ENCODE data around the gene ERCC6L. TPM values are rescaled to one million over a fixed set of nuclear protein-coding genes. Genes with fewer than 3 reads are reported as not detected.

The ERCC6L gene
- total and polyA plus RNA-seq, 7 donors: 0.01 to 0.22 (median 0.03) TPM; not detected in 4

DNA sequence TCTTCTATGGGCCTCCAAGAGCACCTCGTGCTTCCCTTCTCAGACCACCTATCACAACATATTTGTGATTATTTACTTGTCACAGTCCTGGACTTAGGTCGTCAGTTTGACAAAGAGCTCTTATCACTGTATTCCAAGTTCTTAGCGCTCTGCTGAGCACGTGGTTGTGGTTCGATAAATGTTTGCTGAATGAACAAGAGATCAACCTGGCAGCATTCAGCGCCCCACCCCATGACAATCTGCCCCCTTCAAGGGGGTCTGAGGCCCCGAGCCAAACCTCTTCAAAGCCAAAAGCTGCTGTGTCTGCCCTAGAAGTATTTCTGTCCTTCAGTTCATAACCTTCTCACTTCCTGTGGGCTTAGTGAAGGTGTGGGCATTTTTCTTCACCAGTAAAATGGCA, 23.2 kb upstream of the ERCC6L start:
- no peaks in the 10 kb centered on the region for H3K27me3 ChIP-seq (ENCODE audit: insufficient read depth in 3 of 3, low read length in 2 of 3)
- H3K4me1 ChIP-seq: no peaks in the 10 kb centered on the region
- no peak overlapping the region for H3K27ac ChIP-seq
- ATAC-seq: no peak
- no peaks in the 10 kb centered on the region for H3K9me3 ChIP-seq
- H3K36me3 ChIP-seq (ENCODE audit: insufficient read depth in 1 of 2, low read depth in 1 of 2): no peaks in the 10 kb centered on the region
- WGBS, 3 donors: 77 to 86% (median 80%) methylated on average over 7 of the region's 7 CpGs
- H3K4me3 ChIP-seq: no peak overlapping the region
- DNase-seq: no peak
- intact Hi-C loops (cut with DNase I): no loop called here
- TF ChIP-seq, protein P1, sequence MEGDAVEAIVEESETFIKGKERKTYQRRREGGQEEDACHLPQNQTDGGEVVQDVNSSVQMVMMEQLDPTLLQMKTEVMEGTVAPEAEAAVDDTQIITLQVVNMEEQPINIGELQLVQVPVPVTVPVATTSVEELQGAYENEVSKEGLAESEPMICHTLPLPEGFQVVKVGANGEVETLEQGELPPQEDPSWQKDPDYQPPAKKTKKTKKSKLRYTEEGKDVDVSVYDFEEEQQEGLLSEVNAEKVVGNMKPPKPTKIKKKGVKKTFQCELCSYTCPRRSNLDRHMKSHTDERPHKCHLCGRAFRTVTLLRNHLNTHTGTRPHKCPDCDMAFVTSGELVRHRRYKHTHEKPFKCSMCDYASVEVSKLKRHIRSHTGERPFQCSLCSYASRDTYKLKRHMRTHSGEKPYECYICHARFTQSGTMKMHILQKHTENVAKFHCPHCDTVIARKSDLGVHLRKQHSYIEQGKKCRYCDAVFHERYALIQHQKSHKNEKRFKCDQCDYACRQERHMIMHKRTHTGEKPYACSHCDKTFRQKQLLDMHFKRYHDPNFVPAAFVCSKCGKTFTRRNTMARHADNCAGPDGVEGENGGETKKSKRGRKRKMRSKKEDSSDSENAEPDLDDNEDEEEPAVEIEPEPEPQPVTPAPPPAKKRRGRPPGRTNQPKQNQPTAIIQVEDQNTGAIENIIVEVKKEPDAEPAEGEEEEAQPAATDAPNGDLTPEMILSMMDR (IDR thresholded peaks at IDR 0.05): no peak

- ATAC-seq: no peak
- no peak for DNase-seq
- Histone ChIP-seq H3K4me3 (no peak overlapping the region), H3K4me1 (no peaks in the 10 kb centered on the region), H3K27ac (no peak overlapping the region), H3K9me3 (no peaks in the 10 kb centered on the region), H3K36me3 (ENCODE audit: insufficient read depth in 1 of 2, low read depth in 1 of 2) (no peaks in the 10 kb centered on the region), H3K27me3 (ENCODE audit: insufficient read depth in 3 of 3, low read length in 2 of 3) (peaks cover 0 to 11% (median 0%) of the 10 kb centered on the region in 3 donors)
- WGBS, 3 donors: 97 to 98% (median 98%) methylated on average over 4 of the region's 4 CpGs
- TF ChIP-seq, protein P1 (IDR thresholded peaks at IDR 0.05): no peak
- intact Hi-C loops (cut with DNase I): no loop called here
Observed at GRCh38 chrX:72260448-72260847, 21.6 kb upstream of the ERCC6L start.

DNA sequence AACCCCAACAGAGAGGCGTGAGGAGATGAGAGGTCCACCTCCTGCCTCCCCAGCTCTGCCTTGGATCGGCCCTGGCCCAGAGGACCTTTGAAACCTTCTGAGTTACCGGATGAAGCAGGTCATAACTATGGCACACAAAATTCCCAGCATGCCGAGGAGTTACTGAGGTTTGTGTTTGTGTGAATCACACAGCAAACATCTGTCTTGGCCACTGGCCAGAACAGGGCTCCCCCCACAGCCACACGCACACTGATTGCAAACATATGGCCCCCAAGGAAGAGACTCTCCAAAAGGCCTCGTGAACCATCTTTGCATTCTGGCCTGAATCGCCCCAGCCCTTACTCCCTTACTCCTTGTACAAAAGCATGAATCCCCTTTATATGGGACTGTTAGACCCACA, 19.3 kb upstream of the ERCC6L start:
- no peak overlapping the region for H3K4me3 ChIP-seq
- TF ChIP-seq, protein P1 (IDR thresholded peaks at IDR 0.05): no peak
- H3K27ac ChIP-seq: no peak overlapping the region
- ATAC-seq (no peak), DNase-seq (no peak)
- no peaks in the 10 kb centered on the region for H3K4me1 ChIP-seq
- intact Hi-C loops (cut with DNase I): no loop called here
- 57 to 58% (median 57%) methylated on average over 5 to 7 of the region's 7 CpGs for WGBS, 3 donors
- no peaks in the 10 kb centered on the region for H3K9me3 ChIP-seq
- H3K36me3 ChIP-seq (ENCODE audit: insufficient read depth in 1 of 2, low read depth in 1 of 2): no peaks in the 10 kb centered on the region
- peaks cover 0 to 27% (median 0%) of the 10 kb centered on the region in 3 donors for H3K27me3 ChIP-seq (ENCODE audit: insufficient read depth in 3 of 3, low read length in 2 of 3)

DNA sequence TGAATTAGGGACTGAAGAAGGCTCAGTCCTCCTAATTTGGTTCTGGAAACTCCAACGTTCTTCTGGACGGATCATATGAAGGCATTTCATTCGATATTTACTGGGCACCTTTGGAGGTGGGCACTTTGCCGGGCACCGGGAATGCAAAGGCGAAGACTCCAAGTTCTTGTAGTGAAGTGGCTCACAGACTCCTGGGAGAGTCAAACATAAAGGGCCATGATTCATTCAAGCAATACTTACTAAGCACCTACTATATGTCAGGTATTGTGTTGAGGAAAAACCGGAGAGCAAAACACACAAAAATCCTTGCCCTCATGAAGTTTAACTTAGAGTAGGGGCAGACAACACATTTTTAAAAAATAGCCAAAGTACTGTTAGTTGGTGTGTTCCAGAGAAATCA, 17.0 kb upstream of the ERCC6L start:
- Histone ChIP-seq H3K4me1 (no peaks in the 10 kb centered on the region), H3K9me3 (no peaks in the 10 kb centered on the region), H3K4me3 (no peak overlapping the region), H3K27me3 (ENCODE audit: insufficient read depth in 3 of 3, low read length in 2 of 3) (peaks cover 0 to 41% (median 0%) of the 10 kb centered on the region in 3 donors), H3K36me3 (ENCODE audit: insufficient read depth in 1 of 2, low read depth in 1 of 2) (no peaks in the 10 kb centered on the region), H3K27ac (no peak overlapping the region)
- 77 to 85% (median 80%) methylated on average over 7 of the region's 7 CpGs for WGBS, 3 donors
- no peak for DNase-seq
- intact Hi-C loops (cut with DNase I): no loop called here
- no peak for ATAC-seq
- TF ChIP-seq, protein P1 (IDR thresholded peaks at IDR 0.05): no peak

DNA sequence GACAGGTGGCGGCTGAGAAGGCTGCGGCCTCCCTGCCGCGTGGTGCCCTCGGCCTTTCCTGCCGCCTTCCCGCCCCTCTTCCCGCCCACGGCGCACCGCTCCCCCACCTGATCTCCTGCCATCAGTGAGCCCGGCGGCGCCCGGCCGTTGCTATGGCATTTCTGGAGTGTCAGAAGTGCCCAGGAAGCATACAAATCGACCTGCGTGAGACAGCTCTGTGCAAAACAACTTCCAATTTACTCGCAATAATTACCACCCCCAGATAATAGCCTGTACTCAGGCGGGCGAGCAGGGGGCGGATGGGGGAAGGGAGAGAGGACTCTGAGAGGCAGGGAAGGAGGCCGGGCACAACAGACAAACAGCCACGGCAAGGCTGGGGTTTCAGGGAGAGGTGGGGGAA, 16.6 kb upstream of the ERCC6L start:
- H3K27me3 ChIP-seq (ENCODE audit: insufficient read depth in 3 of 3, low read length in 2 of 3): peaks cover 0 to 41% (median 0%) of the 10 kb centered on the region in 3 donors
- no peaks in the 10 kb centered on the region for H3K36me3 ChIP-seq (ENCODE audit: insufficient read depth in 1 of 2, low read depth in 1 of 2)
- no peaks in the 10 kb centered on the region for H3K9me3 ChIP-seq
- H3K4me3 ChIP-seq: no peak overlapping the region
- no peak for ATAC-seq
- intact Hi-C loops (cut with DNase I): no loop called here
- TF ChIP-seq, protein P1 (IDR thresholded peaks at IDR 0.05): no peak
- H3K27ac ChIP-seq: no peak overlapping the region
- 20 to 42% (median 23%) methylated on average over 21 to 24 of the region's 24 CpGs for WGBS, 3 donors
- DNase-seq: no peak
- H3K4me1 ChIP-seq: no peaks in the 10 kb centered on the region

All from psoas muscle (tissue), 8 donors.